ENCODE results near the gene TECR. TPM values are rescaled to one million over a fixed set of nuclear protein-coding genes. Genes with fewer than 3 reads are reported as not detected.
A peak's percentile ranks its signal among the peaks of the same experiment; 100 is the strongest.

TECR gene
- total RNA-seq, 1 donor from 2014 or later, result 106 TPM

GRCh38 chr19:14558370-14559066, 29.1 kb downstream of the TECR start:
- no peak overlapping the region for H3K27ac ChIP-seq (ENCODE audit: low read depth, low read length)
- H3K27me3 Mint-ChIP-seq (ENCODE audit: low read depth, unreplicated experiment), result no peaks in the 10 kb centered on the region
- no peak for FAIRE-seq

GRCh38 chr19:14559916-14560775, 30.8 kb downstream of the TECR start:
- Histone ChIP-seq H3K27me3 (ENCODE audit: insufficient read depth, low read length) (no peaks in the 10 kb centered on the region), H3K9me3 (ENCODE audit: insufficient read depth, low read depth, low read length) (no peaks in the 10 kb centered on the region), H3K4me1 (ENCODE audit: insufficient read depth, low read length) (peaks cover 23% of the 10 kb centered on the region), H4K20me1 (ENCODE audit: insufficient read depth, low read length) (peaks cover 29% of the 10 kb centered on the region), H2AFZ (ENCODE audit: low read depth, low read length) (no peak overlapping the region), H3K4me2 (ENCODE audit: low read length) (no peak overlapping the region), H3K27ac (ENCODE audit: low read depth, low read length) (no peak overlapping the region), H3K9ac (ENCODE audit: low read length) (no peak overlapping the region), H3K79me2 (ENCODE audit: insufficient read depth, low read length) (peaks cover 23% of the 10 kb centered on the region), H3K4me3 (ENCODE audit: insufficient read depth, low read depth, low read length) (no peak overlapping the region), H3K36me3 (ENCODE audit: insufficient read depth, low read length) (no peaks in the 10 kb centered on the region)
- peak overlapping the region; percentile 47 for H3K27ac Mint-ChIP-seq (ENCODE audit: unreplicated experiment)
- no peaks in the 10 kb centered on the region for H3K27me3 Mint-ChIP-seq (ENCODE audit: low read depth, unreplicated experiment)
- peaks cover 1% of the 10 kb centered on the region for H3K36me3 Mint-ChIP-seq (ENCODE audit: low read depth, unreplicated experiment)
- no peak overlapping the region for H3K4me3 Mint-ChIP-seq (ENCODE audit: unreplicated experiment)
- no peaks in the 10 kb centered on the region for H3K9me3 Mint-ChIP-seq (ENCODE audit: unreplicated experiment)
- peaks cover 6% of the 10 kb centered on the region for H3K4me1 Mint-ChIP-seq (ENCODE audit: low read depth, unreplicated experiment)
- TF ChIP-seq EZH2 (IDR thresholded peaks at IDR 0.05; ENCODE audit: insufficient read depth, low read length) (no peak), CTCF (IDR thresholded peaks at IDR 0.05; ENCODE audit: insufficient read depth, low read depth, low read length) (no peak)
- DNase-seq (ENCODE audit: low read depth) (no peak), FAIRE-seq (no peak)

More at GRCh38 chr19:14558370-14559066, 29.1 kb downstream of the TECR start:
- no peaks in the 10 kb centered on the region for H3K9me3 ChIP-seq (ENCODE audit: insufficient read depth, low read depth, low read length)
- H3K4me3 Mint-ChIP-seq (ENCODE audit: unreplicated experiment), result no peak overlapping the region
- H3K27me3 ChIP-seq (ENCODE audit: insufficient read depth, low read length), result no peaks in the 10 kb centered on the region
- H3K79me2 ChIP-seq (ENCODE audit: insufficient read depth, low read length), result peaks cover 28% of the 10 kb centered on the region
- no peak overlapping the region for H3K4me3 ChIP-seq (ENCODE audit: insufficient read depth, low read depth, low read length)
- H3K4me2 ChIP-seq (ENCODE audit: low read length), result no peak overlapping the region
- no peak overlapping the region for H3K9ac ChIP-seq (ENCODE audit: low read length)
- H2AFZ ChIP-seq (ENCODE audit: low read depth, low read length), result no peak overlapping the region
- no peaks in the 10 kb centered on the region for H3K9me3 Mint-ChIP-seq (ENCODE audit: unreplicated experiment)
- DNase-seq (ENCODE audit: low read depth), result no peak
- peaks cover 6% of the 10 kb centered on the region for H3K4me1 Mint-ChIP-seq (ENCODE audit: low read depth, unreplicated experiment)
- no peak for TF ChIP-seq EZH2 (IDR thresholded peaks at IDR 0.05; ENCODE audit: insufficient read depth, low read length)
- no peak for TF ChIP-seq CTCF (IDR thresholded peaks at IDR 0.05; ENCODE audit: insufficient read depth, low read depth, low read length)
- H4K20me1 ChIP-seq (ENCODE audit: insufficient read depth, low read length), result peaks cover 39% of the 10 kb centered on the region
- H3K4me1 ChIP-seq (ENCODE audit: insufficient read depth, low read length), result peaks cover 23% of the 10 kb centered on the region
- no peak overlapping the region for H3K27ac Mint-ChIP-seq (ENCODE audit: unreplicated experiment)
- H3K36me3 ChIP-seq (ENCODE audit: insufficient read depth, low read length), result no peaks in the 10 kb centered on the region
- peaks cover 1% of the 10 kb centered on the region for H3K36me3 Mint-ChIP-seq (ENCODE audit: low read depth, unreplicated experiment)
